DND-41 (cell line): ENCODE measurements around the gene CERCAM.

ENCODE experiments used
- ATAC-seq: fragments of 200-7000 bp; cut with Tn5 transposase; 3 replicates; pipeline ENCODE4 v1.9.1; 2021; ENCODE audit warnings: low read depth; ENCODE audit not compliant: insufficient read depth
- DNase-seq: peaks from one replicate; pipeline ENCODE4 v3.0.0-alpha.2; 2020
- H2AFZ ChIP-seq: 2 replicates; pipeline ENCODE4 v1.6.0; 2012; ENCODE audit warnings: low read depth, low read length
- H3K27ac ChIP-seq: 2 replicates; pipeline ENCODE4 v1.5.1; 2012; ENCODE audit warnings: low read length, inconsistent platforms
- H3K27me3 ChIP-seq: fragments of 200-600 bp; sonication (generic); 2 replicates; pipeline ENCODE4 v1.6.0; 2012; ENCODE audit warnings: low read length, mild to moderate bottlenecking, inconsistent platforms; ENCODE audit not compliant: insufficient read depth, poor library complexity
- H3K36me3 ChIP-seq: 2 replicates; pipeline ENCODE4 v1.5.1; 2012; ENCODE audit warnings: low read length, inconsistent platforms; ENCODE audit not compliant: insufficient read depth
- H3K4me1 ChIP-seq: 2 replicates; pipeline ENCODE4 v1.5.1; 2012; ENCODE audit warnings: mild to moderate bottlenecking, low read length; ENCODE audit not compliant: insufficient read depth
- H3K4me2 ChIP-seq: 2 replicates; pipeline ENCODE4 v1.6.0; 2012; ENCODE audit warnings: mild to moderate bottlenecking, moderate library complexity, low read length, inconsistent platforms; ENCODE audit not compliant: insufficient read depth
- H3K4me3 ChIP-seq, 2 experiments: fragments of 200-600 bp in 1 of 2; shearing (Covaris generic) in 1 of 2; 2 replicates each; pipeline ENCODE4 v1.5.1; 2012 to 2016; ENCODE audit warnings: inconsistent platforms in 2 of 2, low read length in 2 of 2, mild to moderate bottlenecking in 2 of 2, low read depth in 1 of 2, moderate library complexity in 1 of 2
- H3K79me2 ChIP-seq: 2 replicates; pipeline ENCODE4 v1.6.0; 2012; ENCODE audit warnings: low read length, inconsistent platforms; ENCODE audit not compliant: insufficient read depth
- H3K9ac ChIP-seq: 2 replicates; pipeline ENCODE4 v1.6.0; 2012; ENCODE audit warnings: low read depth, mild to moderate bottlenecking, inconsistent platforms, low read length, moderate library complexity
- H3K9me3 ChIP-seq: 2 replicates; pipeline ENCODE4 v1.5.1; 2012; ENCODE audit warnings: low read length, moderate library complexity, mild to moderate bottlenecking, inconsistent platforms; ENCODE audit not compliant: insufficient read depth, severe bottlenecking
- H4K20me1 ChIP-seq: 2 replicates; pipeline ENCODE4 v1.6.0; 2012; ENCODE audit warnings: low read length; ENCODE audit not compliant: insufficient read depth
- EZH2 ChIP-seq: IDR thresholded peaks from 3 replicates; pipeline ENCODE4 v1.6.1; 2012; ENCODE audit warnings: borderline replicate concordance, low read depth, mild to moderate bottlenecking, moderate library complexity, low read length, inconsistent platforms; ENCODE audit not compliant: severe bottlenecking
- TF ChIP-seq, protein P1 (sequence below): IDR thresholded peaks from 2 replicates; pipeline ENCODE4 v1.5.1; 2012; ENCODE audit warnings: borderline replicate concordance, low read length, moderate library complexity, mild to moderate bottlenecking; ENCODE audit not compliant: poor library complexity, severe bottlenecking; ENCODE audit errors: extremely low read depth

The CERCAM gene

DNA sequence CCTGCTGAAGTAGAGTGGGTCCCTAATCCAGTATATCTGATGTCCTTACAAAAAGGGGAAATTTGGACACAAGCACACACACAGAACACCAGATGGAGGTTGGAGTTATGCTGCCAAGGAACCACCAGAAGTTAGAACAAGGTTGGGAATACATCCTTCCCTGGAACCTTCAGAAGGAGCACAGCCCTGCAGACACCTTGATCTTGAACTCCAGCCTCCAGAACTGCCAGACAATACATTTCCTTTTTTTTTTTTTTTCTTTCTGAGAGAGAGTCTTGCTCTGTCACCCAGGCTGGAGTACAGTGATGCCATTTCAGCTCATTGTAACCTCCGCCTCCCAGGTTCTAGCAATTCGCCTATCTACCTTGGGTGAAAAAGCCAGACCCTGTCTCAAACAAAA is 28.1 kb downstream of the CERCAM start:
- ATAC-seq, result no peak
- no peak overlapping the region for H3K9ac ChIP-seq
- no peak for TF ChIP-seq EZH2
- TF ChIP-seq, protein P1, sequence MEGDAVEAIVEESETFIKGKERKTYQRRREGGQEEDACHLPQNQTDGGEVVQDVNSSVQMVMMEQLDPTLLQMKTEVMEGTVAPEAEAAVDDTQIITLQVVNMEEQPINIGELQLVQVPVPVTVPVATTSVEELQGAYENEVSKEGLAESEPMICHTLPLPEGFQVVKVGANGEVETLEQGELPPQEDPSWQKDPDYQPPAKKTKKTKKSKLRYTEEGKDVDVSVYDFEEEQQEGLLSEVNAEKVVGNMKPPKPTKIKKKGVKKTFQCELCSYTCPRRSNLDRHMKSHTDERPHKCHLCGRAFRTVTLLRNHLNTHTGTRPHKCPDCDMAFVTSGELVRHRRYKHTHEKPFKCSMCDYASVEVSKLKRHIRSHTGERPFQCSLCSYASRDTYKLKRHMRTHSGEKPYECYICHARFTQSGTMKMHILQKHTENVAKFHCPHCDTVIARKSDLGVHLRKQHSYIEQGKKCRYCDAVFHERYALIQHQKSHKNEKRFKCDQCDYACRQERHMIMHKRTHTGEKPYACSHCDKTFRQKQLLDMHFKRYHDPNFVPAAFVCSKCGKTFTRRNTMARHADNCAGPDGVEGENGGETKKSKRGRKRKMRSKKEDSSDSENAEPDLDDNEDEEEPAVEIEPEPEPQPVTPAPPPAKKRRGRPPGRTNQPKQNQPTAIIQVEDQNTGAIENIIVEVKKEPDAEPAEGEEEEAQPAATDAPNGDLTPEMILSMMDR, result no peak
- H3K27me3 ChIP-seq, result no peaks in the 10 kb centered on the region
- H3K4me3 ChIP-seq, result no peak overlapping the region
- no peaks in the 10 kb centered on the region for H3K9me3 ChIP-seq
- no peak overlapping the region for H2AFZ ChIP-seq
- no peaks in the 10 kb centered on the region for H3K79me2 ChIP-seq
- H3K4me1 ChIP-seq, result no peaks in the 10 kb centered on the region
- no peaks in the 10 kb centered on the region for H4K20me1 ChIP-seq
- no peak overlapping the region for H3K27ac ChIP-seq
- H3K4me2 ChIP-seq, result no peak overlapping the region
- H3K36me3 ChIP-seq, result no peaks in the 10 kb centered on the region
- DNase-seq, result no peak

DNA sequence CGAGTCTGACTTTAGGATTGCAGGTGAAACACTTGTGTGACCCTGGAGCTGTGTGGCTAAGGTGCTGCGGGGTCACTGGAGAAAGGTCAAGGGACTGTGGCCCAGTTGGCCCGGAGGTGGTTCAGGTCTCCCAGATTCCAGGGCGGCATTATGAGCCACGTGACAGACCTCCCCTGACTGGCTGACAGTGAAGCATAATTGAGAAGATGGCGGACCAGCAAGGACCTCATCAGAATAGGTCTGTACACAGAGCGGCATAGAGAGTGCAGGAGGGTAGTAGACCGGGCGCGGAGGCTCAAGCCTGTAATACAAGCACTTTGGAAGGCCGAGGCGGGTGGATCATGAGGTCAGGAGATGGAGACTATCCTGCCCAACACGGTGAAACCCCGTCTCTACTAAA is 34.3 kb downstream of the CERCAM start:
- DNase-seq (no peak), ATAC-seq (no peak)
- H3K4me1 ChIP-seq, result peaks cover 20% of the 10 kb centered on the region
- H3K9me3 ChIP-seq, result no peaks in the 10 kb centered on the region
- no peaks in the 10 kb centered on the region for H3K27me3 ChIP-seq
- H4K20me1 ChIP-seq, result peaks cover 15% of the 10 kb centered on the region
- TF ChIP-seq, protein P1, result no peak
- TF ChIP-seq EZH2, result no peak
- no peak overlapping the region for H3K4me3 ChIP-seq
- no peak overlapping the region for H3K9ac ChIP-seq
- H3K36me3 ChIP-seq, result peaks cover 9% of the 10 kb centered on the region
- H3K27ac ChIP-seq, result no peak overlapping the region
- H3K79me2 ChIP-seq, result peaks cover 36% of the 10 kb centered on the region
- H3K4me2 ChIP-seq, result peak overlapping the region; percentile 22; the same call in 1 of the 2 replicates
- H2AFZ ChIP-seq, result no peak overlapping the region

DNA sequence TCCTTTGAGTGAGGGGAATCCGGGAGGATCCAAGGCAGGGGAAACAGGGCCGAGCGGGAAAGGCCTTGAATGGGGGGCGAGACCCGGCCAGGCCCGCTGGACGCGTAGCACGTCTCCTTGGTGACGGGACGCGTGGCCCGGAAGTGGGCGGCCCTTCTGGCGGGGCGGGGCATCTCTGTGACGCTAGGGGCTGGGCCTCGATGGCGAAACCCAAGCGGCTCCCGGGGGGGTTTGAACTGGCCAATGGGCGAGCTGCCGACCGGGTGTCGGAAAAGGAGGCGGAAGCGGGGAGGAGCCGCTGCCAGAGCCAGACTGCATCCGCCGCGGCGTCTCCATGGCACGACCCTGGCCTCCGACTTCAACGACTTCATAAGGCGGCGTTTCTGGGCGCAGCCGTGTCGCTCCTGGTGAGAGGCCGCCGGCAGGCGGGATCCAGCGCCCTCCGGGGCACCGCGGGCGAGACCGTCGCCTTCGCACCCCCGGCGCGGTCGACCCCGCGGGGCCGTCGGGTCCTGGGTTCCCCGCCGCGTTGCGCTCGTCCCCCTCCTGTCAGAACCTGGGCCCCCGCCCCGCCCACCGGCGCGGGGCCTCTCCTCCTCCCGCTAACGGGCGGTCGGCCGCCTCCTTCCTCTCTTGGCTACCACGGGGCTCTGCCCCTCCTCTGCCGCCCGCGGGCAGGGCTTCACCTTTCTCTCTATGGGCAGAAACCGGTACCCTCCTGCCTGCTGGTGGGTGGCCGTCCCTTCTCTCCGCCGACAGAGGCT is 35.4 kb downstream of the CERCAM start, which contains the start of gene ODF2:
ODF2 (plus strand) TSS at position 158 of the 764 bp plus-strand sequence; CDS start at position 244, 86 bp downstream.
- peak within 1 kb of the TSS; percentile 84 to 92 for H3K4me3 ChIP-seq
- peak within 1 kb of the TSS; percentile 69 for H3K9ac ChIP-seq
- peak within 1 kb of the TSS; percentile 98 for H3K4me2 ChIP-seq
- H3K27ac ChIP-seq, result peak within 1 kb of the TSS; percentile 79
- peaks cover 20% of the 10 kb centered on the region for H3K36me3 ChIP-seq
- H4K20me1 ChIP-seq, result peaks cover 21% of the 10 kb centered on the region
- H3K9me3 ChIP-seq, result no peaks in the 10 kb centered on the region
- DNase-seq (peak; percentile 98), ATAC-seq (peak; percentile 87)
- H3K27me3 ChIP-seq, result no peaks in the 10 kb centered on the region
- H3K4me1 ChIP-seq, result peaks cover 20% of the 10 kb centered on the region
- TF ChIP-seq, protein P1, result no peak
- TF ChIP-seq EZH2, result no peak
- H3K79me2 ChIP-seq, result peaks cover 36% of the 10 kb centered on the region
- peak within 1 kb of the TSS; percentile 90 for H2AFZ ChIP-seq
